ENCODE data around the gene GADL1. TPM values are rescaled to one million over a fixed set of nuclear protein-coding genes. Genes with fewer than 3 reads are reported as not detected.

The GADL1 gene
- total and polyA plus RNA-seq, 2 donors from 2014 or later, result 0.22 to 0.54 TPM

GRCh38 chr3:30680789-30681648 is 213.4 kb downstream of the GADL1 start:
- DNase-seq (peak in 2 of 5 donors; percentile 23 to 85), FAIRE-seq (no peak)
- Histone ChIP-seq H3K9me3 (ENCODE audit: control insufficient read depth in 2 of 3, insufficient read depth in 1 of 3, low read length in 3 of 3) (no peaks in the 10 kb centered on the region), H3K27ac (ENCODE audit: low read depth in 2 of 2, low read length in 2 of 2) (peak overlapping the region; percentile 23 to 51), H3K36me3 (ENCODE audit: control insufficient read depth in 2 of 3, insufficient read depth in 3 of 3, low read length in 3 of 3) (peaks cover 0 to 29% (median 12%) of the 10 kb centered on the region in 3 donors), H3K4me1 (ENCODE audit: control insufficient read depth in 2 of 3, insufficient read depth in 2 of 3, low read depth in 1 of 3, low read length in 3 of 3) (peaks cover 0 to 25% (median 15%) of the 10 kb centered on the region in 3 donors), H3K9ac (ENCODE audit: low read length in 3 of 3) (no peak overlapping the region), H3K4me3 (ENCODE audit: low read length in 3 of 3) (no peak overlapping the region), H3K27me3 (ENCODE audit: control insufficient read depth, insufficient read depth, low read length) (no peaks in the 10 kb centered on the region)
- no peak for TF ChIP-seq CTCF (IDR thresholded peaks at IDR 0.05; ENCODE audit: borderline replicate concordance, extremely low read depth, insufficient read depth)
- intact Hi-C loops (cut with DNase I), result no loop called here

- no peak for TF ChIP-seq CTCF (IDR thresholded peaks at IDR 0.05; ENCODE audit: borderline replicate concordance, extremely low read depth, insufficient read depth)
- intact Hi-C loops (cut with DNase I), result no loop called here
- Histone ChIP-seq H3K4me3 (ENCODE audit: low read length in 3 of 3) (no peak overlapping the region), H3K27me3 (ENCODE audit: control insufficient read depth, insufficient read depth, low read length) (no peaks in the 10 kb centered on the region), H3K4me1 (ENCODE audit: control insufficient read depth in 2 of 3, insufficient read depth in 2 of 3, low read depth in 1 of 3, low read length in 3 of 3) (peaks cover 0 to 27% (median 13%) of the 10 kb centered on the region in 3 donors), H3K9ac (ENCODE audit: low read length in 3 of 3) (no peak overlapping the region), H3K9me3 (ENCODE audit: control insufficient read depth in 2 of 3, insufficient read depth in 1 of 3, low read length in 3 of 3) (no peaks in the 10 kb centered on the region), H3K27ac (ENCODE audit: low read depth in 2 of 2, low read length in 2 of 2) (no peak overlapping the region), H3K36me3 (ENCODE audit: control insufficient read depth in 2 of 3, insufficient read depth in 3 of 3, low read length in 3 of 3) (peaks cover 0 to 48% (median 20%) of the 10 kb centered on the region in 3 donors)
- FAIRE-seq, result no peak
- DNase-seq, result no peak
Measured at GRCh38 chr3:30679045-30679444, 215.4 kb downstream of the GADL1 start.

- Histone ChIP-seq H3K4me1 (ENCODE audit: control insufficient read depth in 2 of 3, insufficient read depth in 2 of 3, low read depth in 1 of 3, low read length in 3 of 3) (peaks cover 0 to 25% (median 8%) of the 10 kb centered on the region in 3 donors), H3K27me3 (ENCODE audit: control insufficient read depth, insufficient read depth, low read length) (no peaks in the 10 kb centered on the region), H3K27ac (ENCODE audit: low read depth in 2 of 2, low read length in 2 of 2) (no peak overlapping the region), H3K9me3 (ENCODE audit: control insufficient read depth in 2 of 3, insufficient read depth in 1 of 3, low read length in 3 of 3) (no peaks in the 10 kb centered on the region), H3K9ac (ENCODE audit: low read length in 3 of 3) (no peak overlapping the region), H3K36me3 (ENCODE audit: control insufficient read depth in 2 of 3, insufficient read depth in 3 of 3, low read length in 3 of 3) (peaks cover 2 to 60% (median 29%) of the 10 kb centered on the region in 3 donors), H3K4me3 (ENCODE audit: low read length in 3 of 3) (no peak overlapping the region)
- intact Hi-C loops (cut with DNase I), result no loop called here
- TF ChIP-seq CTCF (IDR thresholded peaks at IDR 0.05; ENCODE audit: borderline replicate concordance, extremely low read depth, insufficient read depth), result no peak
- DNase-seq (no peak), FAIRE-seq (no peak)
Measured at GRCh38 chr3:30677347-30677685, 217.1 kb downstream of the GADL1 start.

Measured in kidney (tissue), 14 donors.